B cell (primary cell): Measurements from ENCODE around the gene AMPH. TPM values are rescaled to one million over a fixed set of nuclear protein-coding genes. Genes with fewer than 3 reads are reported as not detected.

Experiments
- ATAC-seq: fragments of 200-7000 bp; cut with Tn5 transposase; one replicate; pipeline ENCODE4 v1.10.0; 2021; ENCODE audit warnings: low read depth, mild to moderate bottlenecking, moderate number of reproducible peaks, moderate library complexity
- CTCF ChIA-PET: fragments of 350-600 bp; sonication (Branson Sonifier 250); formaldehyde crosslinking; loops from one replicate; lab custom pipeline; 2021; ENCODE audit warnings: antibody characterized with exemption, inconsistent platforms; lab: Charles Lee
- POLR2A ChIA-PET: fragments of 350-600 bp; sonication (Branson Sonifier 250); formaldehyde crosslinking; loops from one replicate; lab custom pipeline; 2021; ENCODE audit warnings: antibody characterized with exemption; lab: Charles Lee
- DNase-seq: peaks from one replicate; pipeline ENCODE4 v3.0.0; 2013
- H2AFZ ChIP-seq: 2 replicates; pipeline ENCODE4 v1.6.1; 2012; ENCODE audit warnings: mild to moderate bottlenecking, low read depth, low read length; ENCODE audit not compliant: insufficient read depth, poor library complexity, severe bottlenecking
- H3K27ac ChIP-seq, 2 donors: 1 replicate in 1 of 2; 2 replicates in 1 of 2; pipeline ENCODE4 v1.5.1; 2012 to 2013; ENCODE audit warnings: low read length in 2 of 2, mild to moderate bottlenecking in 2 of 2, moderate library complexity in 1 of 2
- H3K27me3 ChIP-seq, 4 experiments: fragments of 200-600 bp in 1 of 4; sonication (generic) in 1 of 4; replicated peaks in 1 of 4; 1 replicate in 2 of 4; 2 replicates in 2 of 4; pipeline versions ENCODE4 v1.6.1 to v1.7.0; 2013 to 2016; ENCODE audit warnings: low read length in 3 of 4, mild to moderate bottlenecking in 2 of 4, mixed read lengths in 1 of 4, moderate library complexity in 1 of 4; ENCODE audit not compliant: insufficient read depth in 4 of 4, control insufficient read depth in 3 of 4; ENCODE audit errors: control extremely low read depth in 1 of 4
- H3K36me3 ChIP-seq, 2 experiments: replicated peaks in 1 of 2; 1 replicate in 1 of 2; 2 replicates in 1 of 2; pipeline versions ENCODE4 v1.6.1 to v1.7.1; 2013; ENCODE audit warnings: low read length in 1 of 2; ENCODE audit not compliant: insufficient read depth in 2 of 2, control insufficient read depth in 1 of 2; ENCODE audit errors: control extremely low read depth in 1 of 2, extremely low read depth in 1 of 2
- H3K4me1 ChIP-seq, 2 donors: fragments of 200-600 bp in 1 of 2; sonication (generic) in 1 of 2; 1 replicate in 1 of 2; 2 replicates in 1 of 2; pipeline versions ENCODE4 v1.5.1 to v1.6.1; 2013 to 2017; ENCODE audit warnings: low read length in 2 of 2; ENCODE audit not compliant: control insufficient read depth in 2 of 2, insufficient read depth in 2 of 2
- H3K4me2 ChIP-seq: replicated peaks from 2 replicates; pipeline ENCODE3; 2012; ENCODE audit warnings: mild to moderate bottlenecking, low read depth, low read length; ENCODE audit not compliant: poor library complexity, severe bottlenecking
- H3K4me3 ChIP-seq, 5 experiments: fragments of 200-600 bp in 1 of 5; sonication (generic) in 1 of 5; 1 replicate in 3 of 5; 2 replicates in 2 of 5; pipeline versions ENCODE4 v1.5.1 to v1.7.0; 2011 to 2016; ENCODE audit warnings: low read length in 4 of 5, mild to moderate bottlenecking in 4 of 5, low read depth in 2 of 5, control low read depth in 1 of 5, moderate library complexity in 1 of 5; ENCODE audit not compliant: insufficient read depth in 1 of 5; ENCODE audit errors: control extremely low read depth in 1 of 5, extremely low read depth in 1 of 5
- H3K79me2 ChIP-seq: fragments of 200-600 bp; sonication (generic); one replicate; pipeline ENCODE4 v1.6.0; 2016; ENCODE audit warnings: low read length; ENCODE audit not compliant: control insufficient read depth, insufficient read depth
- H3K9ac ChIP-seq: fragments of 200-600 bp; sonication (generic); 2 replicates; pipeline ENCODE4 v1.6.1; 2017; ENCODE audit warnings: mild to moderate bottlenecking, low read length, moderate library complexity
- H3K9me3 ChIP-seq, 3 donors: one replicate each; pipeline versions ENCODE4 v1.6.1 to v1.7.1; 2013; ENCODE audit warnings: low read length in 2 of 3; ENCODE audit not compliant: control insufficient read depth in 2 of 3, insufficient read depth in 1 of 3; ENCODE audit errors: control extremely low read depth in 1 of 3
- H4K20me1 ChIP-seq: 2 replicates; pipeline ENCODE4 v1.6.0; 2012; ENCODE audit warnings: mild to moderate bottlenecking, low read length; ENCODE audit not compliant: insufficient read depth, control insufficient read depth, poor library complexity, severe bottlenecking
- H3K27ac Mint-ChIP-seq: one replicate; pipeline ENCODE4 v1.8.0; 2021; ENCODE audit warnings: mixed read lengths
- H3K27me3 Mint-ChIP-seq: one replicate; pipeline ENCODE4 v1.8.0; 2021; ENCODE audit warnings: mixed read lengths
- H3K4me1 Mint-ChIP-seq: one replicate; pipeline ENCODE4 v1.8.0; 2021; ENCODE audit warnings: mixed read lengths
- H3K4me3 Mint-ChIP-seq: one replicate; pipeline ENCODE4 v1.8.0; 2021; ENCODE audit warnings: mixed read lengths
- H3K9me3 Mint-ChIP-seq: one replicate; pipeline ENCODE4 v1.8.0; 2022; ENCODE audit warnings: mixed read lengths; ENCODE audit not compliant: insufficient read depth
- CTCF ChIP-seq: fragments of 200-600 bp; IDR thresholded peaks from one replicate; pipeline ENCODE4 v1.8.0; 2022; ENCODE audit warnings: antibody characterized with exemption, mild to moderate bottlenecking
- EZH2 ChIP-seq: IDR thresholded peaks from 2 replicates; pipeline ENCODE4 v1.6.1; 2012; ENCODE audit warnings: borderline replicate concordance, low read depth, mild to moderate bottlenecking, moderate library complexity, low read length; ENCODE audit not compliant: insufficient read depth, poor library complexity, severe bottlenecking
- WGBS: methylation state at CpG from one replicate; pipeline ENCODE4 v1.1.5; 2013; ENCODE audit warnings: missing lambda C conversion rate; ENCODE audit not compliant: insufficient coverage; 5-methylcytosine and 5-hydroxymethylcytosine counted together
- intact Hi-C: fragments of 100-400 bp; cut with micrococcal nuclease; formaldehyde crosslinking; loops from one replicate; pipeline ENCODE4 v1.10.0; 2022
- polyA plus RNA-seq: library from polyadenylated mRNA; depleted of rRNA; stranded (reverse); fragments of >200 nt; gene quantifications from 2 replicates; pipeline ENCODE4 v1.2.3, GENCODE V29; 2012
- total RNA-seq, 2 donors: library from RNA; stranded (reverse); fragments of 120-200 nt in 1 of 2; gene quantifications; 1 replicate in 1 of 2; 2 replicates in 1 of 2; pipeline versions ENCODE4 v1.2.3 to v1.2.4, GENCODE V29; 2013 to 2022

AMPH gene
- total and polyA plus RNA-seq, 2 donors (not counting 1 experiment from before 2014, with no cell fraction given), result not detected

- no peak overlapping the region for H3K27ac ChIP-seq
- ChIA-PET CTCF (no interaction called here), POLR2A (no interaction called here)
- H3K4me1 ChIP-seq, result no peaks in the 10 kb centered on the region
- ATAC-seq, result no peak
- DNase-seq, result no peak
- no peak overlapping the region for H3K4me3 Mint-ChIP-seq
- H3K4me2 ChIP-seq, result no peak overlapping the region
- H3K79me2 ChIP-seq, result no peaks in the 10 kb centered on the region
- H3K4me3 ChIP-seq, result no peak overlapping the region
- TF ChIP-seq EZH2 (no peak), CTCF (no peak)
- no peaks in the 10 kb centered on the region for H3K4me1 Mint-ChIP-seq
- no peak overlapping the region for H3K9ac ChIP-seq
- H2AFZ ChIP-seq, result no peak overlapping the region
- H3K27me3 Mint-ChIP-seq, result peaks cover 31% of the 10 kb centered on the region
- no peaks in the 10 kb centered on the region for H3K9me3 Mint-ChIP-seq
- H3K27me3 ChIP-seq, result peaks cover 0 to 10% (median 0%) of the 10 kb centered on the region in 4 experiments
- 86% methylated on average over 6 of the region's 7 CpGs for WGBS
- no peaks in the 10 kb centered on the region for H3K9me3 ChIP-seq
- H3K27ac Mint-ChIP-seq, result no peak overlapping the region
- H4K20me1 ChIP-seq, result no peaks in the 10 kb centered on the region
- intact Hi-C loops, result no loop called here
- no peaks in the 10 kb centered on the region for H3K36me3 ChIP-seq
Measured at GRCh38 chr7:38558761-38559345, 72.3 kb downstream of the AMPH start.

GRCh38 chr7:38554586-38554985 lies 76.6 kb downstream of the AMPH start:
- no peaks in the 10 kb centered on the region for H3K9me3 Mint-ChIP-seq
- DNase-seq (no peak), ATAC-seq (no peak)
- Histone ChIP-seq H3K79me2 (no peaks in the 10 kb centered on the region), H3K4me3 (no peak overlapping the region), H3K9ac (no peak overlapping the region), H3K4me1 (no peaks in the 10 kb centered on the region), H2AFZ (no peak overlapping the region), H3K36me3 (no peaks in the 10 kb centered on the region), H3K27ac (no peak overlapping the region), H4K20me1 (no peaks in the 10 kb centered on the region), H3K27me3 (peaks cover 0 to 6% (median 0%) of the 10 kb centered on the region in 4 experiments), H3K9me3 (no peaks in the 10 kb centered on the region), H3K4me2 (no peak overlapping the region)
- WGBS, result no CpG with 5 or more reads among the region's 1 CpG
- intact Hi-C loops, result no loop called here
- no peak for TF ChIP-seq CTCF
- no peak for TF ChIP-seq EZH2
- H3K4me1 Mint-ChIP-seq, result no peaks in the 10 kb centered on the region
- H3K4me3 Mint-ChIP-seq, result no peak overlapping the region
- ChIA-PET CTCF (no interaction called here), POLR2A (no interaction called here)
- H3K27me3 Mint-ChIP-seq, result peaks cover 24% of the 10 kb centered on the region
- no peak overlapping the region for H3K27ac Mint-ChIP-seq
